HG03521 (cell line): Measurements from ENCODE around the gene AVL9.
"Not testable (repeated sequence)": the region's sequence is repeated elsewhere in the genome, so short reads cannot be mapped to it uniquely, and the experiment has no call there.

Experiments
- ATAC-seq: cut with Tn5 transposase; IDR thresholded peaks from one replicate; pipeline ENCODE4 v1.9.1; 2021; ENCODE audit warnings: mild to moderate bottlenecking, moderate library complexity; ENCODE audit not compliant: unreplicated experiment

Gene AVL9

GRCh38 chr7:32634798-32635393 is 139.6 kb downstream of the AVL9 start:
- ATAC-seq = not testable (repeated sequence)

GRCh38 chr7:32636725-32637462 is 141.6 kb downstream of the AVL9 start:
- not testable (repeated sequence) for ATAC-seq

DNA sequence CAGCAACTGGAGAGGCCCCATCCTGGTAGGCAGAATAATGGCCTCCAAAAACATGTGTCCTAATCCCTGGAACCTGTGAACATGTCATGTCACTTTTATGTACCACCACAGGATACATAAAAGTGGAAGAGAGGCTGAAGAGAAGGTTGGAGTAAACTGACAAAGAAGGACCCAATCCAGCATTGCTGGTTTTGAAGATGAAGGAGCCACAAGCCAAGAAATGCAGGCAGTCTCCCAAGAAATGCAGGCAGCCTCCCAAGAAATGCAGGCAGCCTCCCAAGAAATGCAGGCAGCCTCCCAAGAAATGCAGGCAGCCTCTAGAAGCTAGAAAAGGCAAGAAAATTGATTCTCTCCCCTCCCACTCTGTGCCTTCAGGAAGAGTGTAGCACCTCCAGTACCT is 142.3 kb downstream of the AVL9 start:
- not testable (repeated sequence) for ATAC-seq
